NCI-H2196 (cell line): Measurements from ENCODE around the gene VAMP8.
"Not testable (repeated sequence)": the region's sequence is repeated elsewhere in the genome, so short reads cannot be mapped to it uniquely, and the experiment has no call there.

Experiments
- DNase-seq: peaks from one replicate; lab custom pipeline; 2025; ENCODE audit not compliant: unreplicated experiment; lab: John Stamatoyannopoulos, UW

Gene VAMP8

GRCh38 chr2:85615413-85615728, 38.0 kb downstream of the VAMP8 start:
- no peak for DNase-seq

- not testable (repeated sequence) for DNase-seq
Observed at GRCh38 chr2:85617723-85618122, 40.3 kb downstream of the VAMP8 start.

GRCh38 chr2:85619617-85620016, 42.2 kb downstream of the VAMP8 start:
- no peak for DNase-seq

- no peak for DNase-seq
Observed at GRCh38 chr2:85621338-85621737, 44.0 kb downstream of the VAMP8 start.

GRCh38 chr2:85623991-85624390, 46.6 kb downstream of the VAMP8 start:
- no peak for DNase-seq

- DNase-seq, result no peak
Observed at GRCh38 chr2:85628658-85629057, 51.3 kb downstream of the VAMP8 start.

GRCh38 chr2:85631316-85631715, 53.9 kb downstream of the VAMP8 start:
- no peak for DNase-seq
